Loucy (cell line): ENCODE results near the gene RPN1.
"Not testable (repeated sequence)": the region's sequence is repeated elsewhere in the genome, so short reads cannot be mapped to it uniquely, and the experiment has no call there.

Source experiments
- CTCF ChIP-seq: fragments of 200-600 bp; sonication (generic); conservative IDR thresholded peaks from 2 replicates; pipeline ENCODE4 v1.5.1; 2014; ENCODE audit warnings: mild to moderate bottlenecking, antibody characterized with exemption, low read length
- EZH2phosphoT487 ChIP-seq: fragments of 200-600 bp; IDR thresholded peaks from 2 replicates; pipeline ENCODE4 v1.6.1; 2018; ENCODE audit warnings: antibody characterized with exemption, mild to moderate bottlenecking, moderate library complexity, borderline replicate concordance

GRCh38 chr3:128653993-128654805, 3.6 kb upstream of the RPN1 start:
- TF ChIP-seq CTCF, EZH2phosphoT487: not testable (repeated sequence)
